ENCODE measurements around the gene SAP30.

SAP30 gene

DNA sequence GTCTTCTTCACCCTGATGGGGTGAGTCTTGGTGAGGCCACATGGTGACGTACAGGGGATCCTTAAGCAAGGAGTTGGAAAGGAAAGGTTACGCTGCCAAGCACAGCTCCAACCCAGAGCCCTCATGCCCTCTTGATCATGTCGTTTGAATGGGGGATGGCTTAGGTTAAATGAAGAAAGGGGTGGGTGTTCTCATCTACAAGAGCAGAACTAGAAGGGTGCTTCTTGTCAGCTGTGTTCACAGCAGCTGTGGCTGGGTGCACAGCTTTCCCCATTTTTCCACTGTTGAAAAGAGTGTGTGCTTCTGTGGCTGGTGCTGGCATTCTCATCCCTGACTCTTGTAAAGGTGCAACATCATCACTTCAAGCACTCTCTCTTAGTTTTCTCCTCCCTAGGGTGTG lies 43.7 kb downstream of the SAP30 start:
- Histone ChIP-seq H2AFZ (ENCODE audit: low read depth, low read length) (no peak overlapping the region), H3K27ac (ENCODE audit: low read length) (no peak overlapping the region), H3K27me3 (ENCODE audit: insufficient read depth, low read length, poor library complexity) (no peaks in the 10 kb centered on the region), H4K20me1 (ENCODE audit: insufficient read depth, low read length) (no peaks in the 10 kb centered on the region), H3K9me3 (ENCODE audit: insufficient read depth, low read length, severe bottlenecking) (no peaks in the 10 kb centered on the region), H3K4me2 (ENCODE audit: insufficient read depth, low read length) (no peak overlapping the region), H3K79me2 (ENCODE audit: insufficient read depth, low read length) (no peaks in the 10 kb centered on the region), H3K9ac (ENCODE audit: low read depth, low read length) (no peak overlapping the region), H3K36me3 (ENCODE audit: insufficient read depth, low read length) (no peaks in the 10 kb centered on the region), H3K4me1 (ENCODE audit: insufficient read depth, low read length) (no peaks in the 10 kb centered on the region), H3K4me3 (ENCODE audit: low read depth in 1 of 2, low read length in 2 of 2) (no peak overlapping the region)
- ATAC-seq (ENCODE audit: insufficient read depth, low read depth) (no peak), DNase-seq (no peak)
- no peak for TF ChIP-seq EZH2 (IDR thresholded peaks at IDR 0.05; ENCODE audit: borderline replicate concordance, low read depth, low read length, severe bottlenecking)
- TF ChIP-seq, protein P1, sequence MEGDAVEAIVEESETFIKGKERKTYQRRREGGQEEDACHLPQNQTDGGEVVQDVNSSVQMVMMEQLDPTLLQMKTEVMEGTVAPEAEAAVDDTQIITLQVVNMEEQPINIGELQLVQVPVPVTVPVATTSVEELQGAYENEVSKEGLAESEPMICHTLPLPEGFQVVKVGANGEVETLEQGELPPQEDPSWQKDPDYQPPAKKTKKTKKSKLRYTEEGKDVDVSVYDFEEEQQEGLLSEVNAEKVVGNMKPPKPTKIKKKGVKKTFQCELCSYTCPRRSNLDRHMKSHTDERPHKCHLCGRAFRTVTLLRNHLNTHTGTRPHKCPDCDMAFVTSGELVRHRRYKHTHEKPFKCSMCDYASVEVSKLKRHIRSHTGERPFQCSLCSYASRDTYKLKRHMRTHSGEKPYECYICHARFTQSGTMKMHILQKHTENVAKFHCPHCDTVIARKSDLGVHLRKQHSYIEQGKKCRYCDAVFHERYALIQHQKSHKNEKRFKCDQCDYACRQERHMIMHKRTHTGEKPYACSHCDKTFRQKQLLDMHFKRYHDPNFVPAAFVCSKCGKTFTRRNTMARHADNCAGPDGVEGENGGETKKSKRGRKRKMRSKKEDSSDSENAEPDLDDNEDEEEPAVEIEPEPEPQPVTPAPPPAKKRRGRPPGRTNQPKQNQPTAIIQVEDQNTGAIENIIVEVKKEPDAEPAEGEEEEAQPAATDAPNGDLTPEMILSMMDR (IDR thresholded peaks at IDR 0.05; ENCODE audit: borderline replicate concordance, extremely low read depth, low read length, poor library complexity, severe bottlenecking) = no peak

DNA sequence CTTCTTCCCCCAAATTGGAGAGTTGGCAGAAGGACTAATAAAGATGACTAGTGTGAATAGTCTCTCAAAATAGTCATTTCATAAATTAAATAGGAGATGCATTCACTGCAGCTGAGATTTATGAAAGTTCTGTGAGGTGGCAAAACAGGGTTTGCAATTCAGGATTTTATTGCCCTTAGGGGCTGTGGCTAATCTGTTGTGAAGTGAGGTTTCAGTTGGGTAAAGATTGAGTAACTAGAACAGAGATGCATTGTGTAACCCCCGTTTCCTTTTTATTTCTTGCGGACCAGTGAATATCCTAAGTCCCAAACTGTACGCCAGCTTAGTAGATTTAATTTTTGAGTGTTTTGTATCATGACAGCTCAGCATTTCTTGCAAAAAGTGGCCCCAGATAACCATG lies 44.3 kb downstream of the SAP30 start:
- H3K9me3 ChIP-seq (ENCODE audit: insufficient read depth, low read length, severe bottlenecking) = no peaks in the 10 kb centered on the region
- no peaks in the 10 kb centered on the region for H3K79me2 ChIP-seq (ENCODE audit: insufficient read depth, low read length)
- no peak overlapping the region for H3K27ac ChIP-seq (ENCODE audit: low read length)
- H2AFZ ChIP-seq (ENCODE audit: low read depth, low read length) = no peak overlapping the region
- TF ChIP-seq, protein P1 (IDR thresholded peaks at IDR 0.05; ENCODE audit: borderline replicate concordance, extremely low read depth, low read length, poor library complexity, severe bottlenecking) = no peak
- TF ChIP-seq EZH2 (IDR thresholded peaks at IDR 0.05; ENCODE audit: borderline replicate concordance, low read depth, low read length, severe bottlenecking) = no peak
- no peaks in the 10 kb centered on the region for H4K20me1 ChIP-seq (ENCODE audit: insufficient read depth, low read length)
- H3K27me3 ChIP-seq (ENCODE audit: insufficient read depth, low read length, poor library complexity) = no peaks in the 10 kb centered on the region
- no peaks in the 10 kb centered on the region for H3K4me1 ChIP-seq (ENCODE audit: insufficient read depth, low read length)
- DNase-seq (no peak), ATAC-seq (ENCODE audit: insufficient read depth, low read depth) (no peak)
- no peak overlapping the region for H3K9ac ChIP-seq (ENCODE audit: low read depth, low read length)
- H3K4me2 ChIP-seq (ENCODE audit: insufficient read depth, low read length) = no peak overlapping the region
- H3K4me3 ChIP-seq (ENCODE audit: low read depth in 1 of 2, low read length in 2 of 2) = no peak overlapping the region
- H3K36me3 ChIP-seq (ENCODE audit: insufficient read depth, low read length) = no peaks in the 10 kb centered on the region

DNA sequence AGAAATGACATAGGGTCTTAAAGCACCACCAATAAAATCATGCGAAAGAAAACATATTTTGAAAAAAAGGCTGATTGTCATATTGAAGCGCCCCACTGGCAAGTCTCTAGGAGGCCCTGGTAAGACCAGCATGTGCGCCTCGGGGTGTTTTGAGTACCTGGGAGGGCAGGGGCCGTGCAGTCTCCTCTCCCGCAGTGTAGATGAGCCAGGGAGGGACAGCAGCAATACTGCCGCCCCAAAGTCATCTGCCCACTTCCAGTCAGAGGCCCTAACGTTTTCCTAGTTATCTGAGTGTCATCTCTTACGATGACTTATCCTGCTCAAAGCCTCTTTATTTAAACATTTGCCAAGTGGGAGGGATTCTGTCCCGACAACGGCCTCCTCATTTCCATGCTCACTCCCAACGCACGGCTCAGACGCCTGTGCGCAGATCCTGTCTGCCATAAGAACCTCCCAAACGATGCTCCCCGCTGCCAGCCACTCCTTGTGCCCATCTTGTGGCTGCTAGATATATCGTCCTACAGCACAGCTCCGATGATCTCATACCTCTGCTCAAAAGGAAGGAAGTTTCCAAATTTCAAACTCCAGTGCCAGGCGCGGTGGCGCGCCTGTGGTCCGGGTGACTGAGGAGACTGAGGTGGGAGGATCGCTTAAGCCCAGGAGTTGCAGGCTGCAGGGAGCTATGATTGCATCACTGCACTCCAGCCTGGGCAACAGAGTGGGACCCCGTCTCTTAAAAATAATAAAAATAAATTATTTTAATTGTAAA lies 45.3 kb downstream of the SAP30 start:
- no peak overlapping the region for H3K9ac ChIP-seq (ENCODE audit: low read depth, low read length)
- H3K36me3 ChIP-seq (ENCODE audit: insufficient read depth, low read length) = no peaks in the 10 kb centered on the region
- H3K4me2 ChIP-seq (ENCODE audit: insufficient read depth, low read length) = no peak overlapping the region
- no peaks in the 10 kb centered on the region for H3K79me2 ChIP-seq (ENCODE audit: insufficient read depth, low read length)
- H3K27ac ChIP-seq (ENCODE audit: low read length) = no peak overlapping the region
- H3K27me3 ChIP-seq (ENCODE audit: insufficient read depth, low read length, poor library complexity) = no peaks in the 10 kb centered on the region
- no peak for TF ChIP-seq EZH2 (IDR thresholded peaks at IDR 0.05; ENCODE audit: borderline replicate concordance, low read depth, low read length, severe bottlenecking)
- no peaks in the 10 kb centered on the region for H3K9me3 ChIP-seq (ENCODE audit: insufficient read depth, low read length, severe bottlenecking)
- DNase-seq (no peak), ATAC-seq (ENCODE audit: insufficient read depth, low read depth) (no peak)
- no peaks in the 10 kb centered on the region for H4K20me1 ChIP-seq (ENCODE audit: insufficient read depth, low read length)
- no peak overlapping the region for H3K4me3 ChIP-seq (ENCODE audit: low read depth in 1 of 2, low read length in 2 of 2)
- peaks cover 8% of the 10 kb centered on the region for H3K4me1 ChIP-seq (ENCODE audit: insufficient read depth, low read length)
- H2AFZ ChIP-seq (ENCODE audit: low read depth, low read length) = no peak overlapping the region

DNA sequence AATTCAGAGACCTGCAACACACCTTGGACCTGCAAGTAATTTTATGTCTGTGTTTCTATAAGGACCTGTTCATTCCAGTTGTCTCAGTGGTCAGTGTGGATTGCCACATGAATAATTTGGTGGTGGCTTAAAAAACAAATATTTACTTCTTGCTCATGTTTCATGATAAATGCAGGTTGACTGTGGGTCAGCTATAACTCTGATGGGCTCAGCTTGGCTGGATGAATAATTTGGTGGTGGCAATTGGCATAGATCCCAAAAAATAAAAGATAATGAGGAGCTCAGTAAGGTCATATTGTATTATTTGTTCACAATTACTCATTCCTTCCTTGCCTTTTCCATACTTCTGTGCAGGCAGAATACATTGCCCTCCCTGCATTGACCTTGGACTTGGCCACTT lies 47.1 kb downstream of the SAP30 start:
- ATAC-seq (ENCODE audit: insufficient read depth, low read depth) = no peak
- Histone ChIP-seq H3K9ac (ENCODE audit: low read depth, low read length) (no peak overlapping the region), H3K79me2 (ENCODE audit: insufficient read depth, low read length) (no peaks in the 10 kb centered on the region), H3K27me3 (ENCODE audit: insufficient read depth, low read length, poor library complexity) (no peaks in the 10 kb centered on the region), H4K20me1 (ENCODE audit: insufficient read depth, low read length) (no peaks in the 10 kb centered on the region), H3K4me1 (ENCODE audit: insufficient read depth, low read length) (peaks cover 9% of the 10 kb centered on the region), H3K36me3 (ENCODE audit: insufficient read depth, low read length) (no peaks in the 10 kb centered on the region), H3K9me3 (ENCODE audit: insufficient read depth, low read length, severe bottlenecking) (no peaks in the 10 kb centered on the region), H2AFZ (ENCODE audit: low read depth, low read length) (no peak overlapping the region), H3K4me2 (ENCODE audit: insufficient read depth, low read length) (no peak overlapping the region), H3K4me3 (ENCODE audit: low read depth in 1 of 2, low read length in 2 of 2) (no peak overlapping the region), H3K27ac (ENCODE audit: low read length) (no peak overlapping the region)
- no peak for DNase-seq
- TF ChIP-seq, protein P1 (IDR thresholded peaks at IDR 0.05; ENCODE audit: borderline replicate concordance, extremely low read depth, low read length, poor library complexity, severe bottlenecking) = no peak
- TF ChIP-seq EZH2 (IDR thresholded peaks at IDR 0.05; ENCODE audit: borderline replicate concordance, low read depth, low read length, severe bottlenecking) = no peak

Data from DND-41 (cell line).